ENCODE data around the gene LAMB4.

The LAMB4 gene

DNA sequence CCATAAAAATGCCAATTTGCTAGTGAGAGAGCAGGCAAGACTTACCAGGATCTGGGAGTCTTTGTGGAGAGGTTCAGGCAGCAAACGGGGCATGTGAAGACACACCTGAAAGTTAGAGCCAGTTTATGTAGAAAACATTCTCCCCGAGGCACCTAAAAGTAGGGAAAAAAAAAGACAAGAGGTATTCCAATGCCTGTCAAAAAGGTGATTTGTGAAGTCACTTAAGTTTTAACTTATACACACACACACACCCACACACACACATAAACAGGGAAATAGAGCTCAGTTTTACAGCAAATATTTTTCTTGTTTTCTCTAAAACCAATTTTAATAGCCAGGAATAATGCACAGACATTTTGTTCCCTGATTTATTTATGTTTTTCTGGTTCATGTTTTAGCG is at the start of gene LAMB4:
Gene LAMB4, minus strand, starts transcription at position 101 of the 400 bp plus-strand sequence. CDS start 7,197 bp downstream, outside the sequence.
- DNase-seq = no peak

DNA sequence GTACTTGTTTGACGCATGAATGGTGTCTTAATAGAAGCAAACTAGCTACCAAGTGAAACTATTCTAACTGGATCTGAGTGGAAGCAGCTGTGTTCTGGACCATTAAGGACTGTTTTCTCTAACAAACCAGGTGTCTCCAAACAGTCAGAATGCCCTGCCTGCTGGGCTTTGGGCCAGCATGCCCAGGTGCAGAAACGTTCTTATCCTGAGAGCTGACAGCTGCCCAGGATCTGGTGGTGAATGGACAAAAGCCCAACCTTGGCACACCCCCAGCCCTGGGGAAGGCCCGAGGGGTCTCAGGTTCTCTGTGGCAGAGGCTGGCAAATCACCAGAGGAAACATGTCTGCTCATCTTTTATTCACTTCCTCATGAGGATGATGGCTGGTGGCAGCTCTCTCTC is 48.2 kb upstream of the LAMB4 start:
- no peak for DNase-seq

DNA sequence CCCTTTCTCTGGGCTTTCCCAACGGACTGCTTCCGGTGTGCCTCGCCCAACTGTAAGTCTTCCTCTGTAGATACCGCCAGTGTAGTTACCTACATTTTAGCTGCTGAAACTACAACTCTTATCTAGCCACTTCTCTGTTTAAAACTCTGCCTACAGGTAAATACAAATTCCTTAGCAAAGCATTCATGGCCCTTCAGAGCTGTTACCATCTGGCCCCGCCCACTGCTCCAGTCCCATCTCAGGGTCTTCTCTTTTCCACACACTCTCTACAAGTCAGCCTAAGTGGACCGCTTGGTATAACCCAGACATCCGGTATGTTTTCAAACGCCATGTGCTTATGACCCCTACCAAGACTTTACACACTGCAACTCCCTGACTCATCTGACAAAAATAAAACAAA is 41.0 kb upstream of the LAMB4 start:
- DNase-seq = no peak

GRCh38 chr7:108170251-108170650 is 40.1 kb upstream of the LAMB4 start:
- no peak for DNase-seq

DNA sequence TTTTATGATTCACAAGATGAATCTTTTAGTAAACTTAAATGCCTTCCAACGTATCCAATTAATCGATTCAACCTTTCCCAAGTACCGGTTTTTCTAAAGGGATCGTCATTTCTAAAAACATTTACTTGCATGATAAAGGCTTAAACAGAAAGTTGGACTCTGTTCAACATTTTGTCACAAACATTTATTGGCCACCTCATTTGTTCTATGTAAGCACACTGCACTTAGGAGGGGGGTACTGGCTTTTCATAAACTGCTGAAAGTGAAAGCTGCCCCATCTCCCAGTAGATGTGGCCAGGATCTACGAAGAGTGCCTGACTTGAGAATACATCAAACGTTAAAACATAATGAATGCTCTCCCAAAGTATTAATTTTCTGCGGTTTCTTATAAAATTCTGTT is 37.3 kb upstream of the LAMB4 start:
- no peak for DNase-seq

DNA sequence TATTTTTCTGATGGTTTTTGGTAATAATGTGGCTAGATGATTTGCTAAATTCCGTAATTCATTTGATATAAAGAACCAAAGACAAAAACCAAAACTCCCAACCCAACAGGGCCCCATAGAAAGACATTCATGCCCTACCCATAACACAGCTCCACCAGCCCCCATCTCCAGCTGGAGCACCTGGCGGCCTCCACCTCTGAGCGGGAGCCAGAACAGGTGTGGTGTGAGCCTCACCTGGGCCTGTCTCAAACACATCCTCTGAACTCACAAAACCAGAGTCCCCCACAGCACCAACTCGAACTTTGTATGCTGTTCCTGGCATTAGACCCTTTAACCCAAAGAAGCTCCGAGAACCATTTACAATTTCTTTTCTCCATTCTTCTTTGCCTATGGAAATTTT is 36.5 kb upstream of the LAMB4 start:
- DNase-seq = no peak

DNA sequence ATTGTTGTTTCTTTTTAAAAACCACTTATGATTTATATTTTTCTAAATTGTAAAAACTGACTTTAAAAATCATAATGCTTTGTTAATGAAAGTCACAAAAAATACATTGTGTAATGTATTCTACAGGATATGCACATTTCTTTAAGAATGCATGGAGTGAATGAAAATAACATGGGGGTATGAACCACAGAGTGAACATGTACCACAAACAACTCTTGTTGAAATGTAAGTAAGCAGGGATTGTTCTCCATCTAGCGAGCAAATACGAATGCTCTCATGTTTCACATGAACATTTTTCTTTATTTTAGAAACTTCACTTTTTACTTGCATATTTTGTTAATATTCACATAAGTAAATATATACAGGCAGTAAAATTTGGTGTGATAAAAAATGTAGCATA is 35.6 kb upstream of the LAMB4 start:
- DNase-seq = no peak

DNA sequence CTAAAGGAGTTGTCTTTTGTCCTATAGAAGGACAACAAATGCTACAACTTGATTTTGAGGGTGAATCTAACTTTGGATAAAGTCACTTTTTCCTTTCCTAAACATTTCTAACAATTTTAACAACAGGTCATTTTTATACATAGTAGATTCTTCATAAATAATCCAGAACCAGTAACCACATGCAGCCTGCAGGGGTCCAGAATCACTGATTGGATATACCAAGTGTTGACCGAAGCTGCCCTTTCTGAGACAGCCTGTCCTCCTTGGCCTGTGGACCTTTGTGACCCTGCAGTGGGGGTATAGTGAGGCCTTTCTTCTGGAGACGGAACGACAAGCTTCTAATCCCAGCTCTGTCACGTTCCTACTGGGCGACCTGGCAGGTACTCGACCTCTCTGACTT is 34.8 kb upstream of the LAMB4 start:
- no peak for DNase-seq

GRCh38 chr7:108164342-108164741 is 34.2 kb upstream of the LAMB4 start:
- no peak for DNase-seq

GRCh38 chr7:108158776-108159175 is 28.6 kb upstream of the LAMB4 start:
- no peak for DNase-seq

DNA sequence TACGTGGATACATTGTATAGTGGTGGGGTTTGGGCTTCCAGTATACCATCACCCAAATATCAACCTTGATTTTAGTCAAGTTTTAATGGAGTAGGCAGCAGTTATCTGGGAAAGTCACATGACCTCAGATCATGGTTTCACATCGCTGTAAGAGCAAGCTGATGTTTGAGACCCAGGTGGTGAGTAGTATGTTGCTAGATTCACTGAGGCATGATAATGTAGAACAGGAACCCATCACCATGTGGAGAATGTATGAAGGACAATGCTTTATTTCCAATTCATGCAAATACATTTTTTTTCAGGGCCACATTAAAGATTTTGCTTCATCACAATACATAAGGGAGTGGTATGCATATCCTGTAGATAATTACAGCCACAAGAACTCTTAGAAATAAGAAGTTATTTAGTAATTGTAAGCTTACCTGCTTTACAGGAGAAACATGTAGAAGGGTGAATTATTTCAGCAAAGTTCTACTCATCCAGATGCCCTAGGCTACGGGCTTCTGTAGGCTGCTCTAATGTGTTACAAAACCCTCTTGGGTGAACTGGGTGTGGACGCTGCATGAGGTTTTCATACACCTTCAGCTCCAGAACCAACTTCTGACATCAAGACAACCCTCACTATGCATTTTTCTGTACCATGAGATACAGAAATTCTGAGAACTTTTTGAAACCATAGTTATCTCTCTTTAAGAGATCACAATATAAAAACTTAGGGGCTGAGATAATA is 27.6 kb upstream of the LAMB4 start:
- DNase-seq = no peak

DNA sequence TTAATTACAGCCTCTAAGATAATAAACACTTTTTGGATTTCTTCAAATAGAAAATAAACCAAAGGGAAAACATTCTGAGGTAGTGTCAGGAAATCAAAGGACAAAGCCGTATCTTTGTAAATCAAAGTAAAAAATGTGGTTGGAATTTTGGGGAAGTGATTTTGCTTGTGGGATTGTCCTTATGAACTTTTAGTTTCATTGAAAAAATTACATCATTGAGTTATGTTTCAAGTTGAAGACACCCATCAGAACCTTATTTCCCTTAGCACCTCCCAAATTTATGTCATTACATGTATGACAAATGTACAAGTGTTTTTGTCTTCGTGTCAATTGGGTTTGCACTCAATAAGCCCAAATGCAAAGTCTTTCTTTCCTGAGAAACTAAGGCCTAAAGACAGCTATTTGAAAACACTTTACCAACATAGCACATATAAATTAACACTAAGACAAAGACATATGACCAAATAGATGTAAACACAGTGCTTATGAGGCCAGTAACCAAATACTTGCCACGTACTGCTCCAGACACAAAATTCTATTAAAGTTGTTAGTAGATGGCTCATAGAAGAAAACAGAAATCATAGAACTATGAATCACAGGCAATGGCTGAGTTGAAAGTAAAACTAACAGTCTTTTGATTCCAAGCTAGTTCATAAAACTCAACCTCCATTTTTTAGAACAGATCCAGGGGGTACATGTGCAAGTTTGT is 26.9 kb upstream of the LAMB4 start:
- no peak for DNase-seq

GRCh38 chr7:108152198-108152597 is 22.0 kb upstream of the LAMB4 start:
- no peak for DNase-seq

- no peak for DNase-seq
Measured at GRCh38 chr7:108149908-108150307, 19.7 kb upstream of the LAMB4 start.

- DNase-seq = no peak
Measured at GRCh38 chr7:108149119-108149518, 19.0 kb upstream of the LAMB4 start.

GRCh38 chr7:108147031-108147563 is 16.9 kb upstream of the LAMB4 start:
- peak in 4 of 58 donors; percentile 1 to 6 (median 3) for DNase-seq

GRCh38 chr7:108146070-108146842 is 16.1 kb upstream of the LAMB4 start:
- peak in 49 of 58 donors; percentile 3 to 73 (median 36) for DNase-seq

DNA sequence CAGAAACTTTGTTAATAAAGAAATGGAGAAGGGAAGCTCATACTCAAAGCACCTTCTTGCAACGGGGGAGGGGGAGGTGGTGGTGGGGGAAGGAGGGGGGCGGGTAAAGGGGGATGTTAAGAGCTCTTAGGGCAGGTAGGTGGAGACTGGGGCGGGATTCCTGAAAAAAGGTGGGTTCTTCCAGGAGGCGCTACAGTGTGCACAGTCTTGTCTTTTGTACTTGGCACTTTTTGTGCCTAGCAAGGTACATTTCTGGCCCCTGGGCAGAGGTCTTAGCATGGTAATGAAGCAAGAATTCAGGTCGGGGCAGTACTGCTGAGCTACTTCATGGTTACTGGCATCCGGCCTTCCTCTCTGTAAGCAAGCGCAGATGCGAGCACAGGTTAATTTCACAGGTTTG is 15.2 kb upstream of the LAMB4 start:
- DNase-seq = no peak

- no peak for DNase-seq
Measured at GRCh38 chr7:108144931-108145330, 14.8 kb upstream of the LAMB4 start.

DNA sequence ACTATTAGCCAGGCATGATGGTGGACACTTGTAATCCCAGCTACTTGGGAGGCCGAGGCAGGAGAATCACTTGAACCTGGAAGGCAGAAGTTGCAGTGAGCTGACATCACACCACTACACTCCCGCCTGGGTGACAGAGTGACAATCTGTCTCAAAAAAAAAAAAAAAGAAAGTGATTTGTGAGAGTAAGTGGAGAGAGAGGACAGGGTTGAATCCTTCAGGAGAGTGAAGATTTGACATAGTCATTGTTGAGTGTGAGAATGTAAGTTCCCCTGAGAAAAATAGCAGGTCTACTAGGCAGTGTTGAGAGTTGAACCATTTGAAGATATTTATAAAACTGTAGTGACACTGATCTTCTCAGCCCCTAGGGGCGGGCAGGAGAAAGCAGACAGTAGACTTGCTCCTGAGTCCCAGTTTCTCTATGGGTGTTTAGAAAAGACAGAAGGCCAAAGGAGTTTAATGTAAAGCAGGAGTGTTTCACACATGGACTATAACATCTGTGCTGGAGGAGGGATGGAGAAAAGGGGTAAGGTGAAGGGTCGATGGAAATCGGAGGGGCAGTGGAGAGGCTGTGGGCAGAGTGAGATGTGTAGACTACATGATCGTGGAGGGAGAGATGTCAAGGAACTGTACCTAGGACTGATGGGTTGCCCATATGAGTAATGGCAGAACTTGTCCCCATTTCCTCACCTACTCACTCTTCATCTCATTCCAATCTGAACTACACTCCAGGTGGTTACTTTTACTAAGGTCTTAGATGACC is 13.7 kb upstream of the LAMB4 start:
- no peak for DNase-seq

DNA sequence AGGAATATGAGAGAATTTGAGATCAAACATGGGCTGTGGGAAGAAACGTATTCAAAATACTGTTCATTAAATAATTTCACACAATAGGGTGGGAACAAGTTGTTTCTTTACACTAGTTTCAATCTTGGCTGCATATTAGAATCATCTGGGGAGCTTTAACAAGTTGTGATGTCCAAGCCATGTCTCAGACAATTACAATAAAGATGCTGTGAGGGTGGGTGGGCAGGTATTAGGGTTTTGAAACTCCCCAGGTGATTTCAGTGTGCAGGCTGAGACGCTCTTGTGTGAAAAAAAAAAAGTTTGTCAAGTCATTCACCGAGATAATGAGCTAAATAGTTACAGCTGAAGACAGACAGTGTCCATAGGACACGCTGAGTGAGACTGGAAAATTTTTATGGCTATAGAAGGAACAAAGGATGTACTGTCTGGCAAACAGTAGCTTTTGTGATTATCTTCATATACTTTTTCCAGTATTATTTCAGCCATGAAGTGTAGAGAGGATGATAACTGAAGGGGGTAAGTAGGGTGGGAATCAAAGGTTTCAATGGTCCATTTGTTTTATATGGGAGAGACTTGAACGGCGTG is 12.6 kb upstream of the LAMB4 start:
- DNase-seq = no peak
